ENCODE measurements around the gene RIC8B. TPM values are rescaled to one million over a fixed set of nuclear protein-coding genes. Genes with fewer than 3 reads are reported as not detected.
A peak's percentile ranks its signal among the peaks of the same experiment; 100 is the strongest.

Gene RIC8B
- total RNA-seq, 1 donor from 2014 or later: 15.3 TPM

GRCh38 chr12:106871477-106871876, 97.0 kb downstream of the RIC8B start:
- DNase-seq: no peak

GRCh38 chr12:106873983-106874382, 99.5 kb downstream of the RIC8B start:
- no peak for DNase-seq

DNA sequence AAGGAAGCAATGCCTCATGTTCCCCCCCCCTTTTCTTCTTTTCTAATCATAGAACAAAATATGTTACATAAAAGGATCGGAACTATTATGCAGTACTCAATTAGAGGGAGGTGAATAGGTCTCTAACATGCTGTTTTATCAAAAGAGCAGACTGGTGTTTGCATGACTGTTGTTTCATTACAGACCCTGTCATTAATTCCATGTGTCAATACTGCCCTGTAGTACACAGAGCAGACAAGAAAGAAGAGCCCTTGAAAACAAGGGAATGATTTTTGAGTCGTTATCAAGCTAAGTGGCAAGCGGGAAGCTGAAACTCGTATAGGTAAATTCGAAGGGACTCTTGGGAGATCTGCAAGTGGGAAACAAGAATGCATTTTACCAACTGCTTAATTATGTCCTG, 104.3 kb downstream of the RIC8B start:
- no peak for DNase-seq

DNA sequence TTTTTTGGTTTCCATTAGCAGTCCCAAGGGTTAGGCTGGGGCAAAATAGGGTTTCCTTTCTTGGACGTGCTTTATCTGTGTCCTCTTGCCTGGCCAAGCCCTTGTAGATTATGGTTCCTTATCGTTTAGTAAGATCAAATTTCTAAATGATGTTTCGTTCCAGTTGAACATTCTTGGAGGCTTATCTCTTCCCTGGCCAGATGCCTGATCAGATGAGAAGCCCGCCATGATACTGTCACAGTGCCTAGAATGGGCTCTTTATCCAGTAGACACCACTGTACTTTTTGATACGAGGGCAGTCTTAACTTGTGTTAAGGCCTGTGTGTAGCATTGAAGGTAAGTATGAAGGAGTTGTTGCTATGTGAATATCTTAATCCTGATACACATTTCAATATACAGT, 105.1 kb downstream of the RIC8B start:
- DNase-seq: no peak

DNA sequence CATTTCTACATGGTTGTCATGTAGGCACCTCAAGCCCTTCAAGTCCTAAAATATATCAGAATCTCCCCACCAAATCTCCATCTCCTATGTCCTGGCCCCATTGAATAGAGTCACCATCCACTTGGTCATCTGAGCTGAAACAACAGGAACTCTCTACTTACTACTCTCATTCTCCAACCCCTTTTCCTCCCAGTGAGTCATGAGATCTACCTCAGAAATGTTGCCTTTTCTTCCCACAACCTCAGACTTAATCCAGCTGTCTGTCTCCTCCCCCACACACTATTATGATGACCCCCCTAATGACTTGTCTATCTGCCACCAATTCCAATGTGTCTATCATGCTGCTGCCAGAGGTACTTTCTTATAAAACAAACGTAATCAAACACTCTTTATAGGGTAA, 108.9 kb downstream of the RIC8B start:
- peak; percentile 14 for DNase-seq

GRCh38 chr12:106885026-106885425, 110.5 kb downstream of the RIC8B start:
- no peak for DNase-seq

DNA sequence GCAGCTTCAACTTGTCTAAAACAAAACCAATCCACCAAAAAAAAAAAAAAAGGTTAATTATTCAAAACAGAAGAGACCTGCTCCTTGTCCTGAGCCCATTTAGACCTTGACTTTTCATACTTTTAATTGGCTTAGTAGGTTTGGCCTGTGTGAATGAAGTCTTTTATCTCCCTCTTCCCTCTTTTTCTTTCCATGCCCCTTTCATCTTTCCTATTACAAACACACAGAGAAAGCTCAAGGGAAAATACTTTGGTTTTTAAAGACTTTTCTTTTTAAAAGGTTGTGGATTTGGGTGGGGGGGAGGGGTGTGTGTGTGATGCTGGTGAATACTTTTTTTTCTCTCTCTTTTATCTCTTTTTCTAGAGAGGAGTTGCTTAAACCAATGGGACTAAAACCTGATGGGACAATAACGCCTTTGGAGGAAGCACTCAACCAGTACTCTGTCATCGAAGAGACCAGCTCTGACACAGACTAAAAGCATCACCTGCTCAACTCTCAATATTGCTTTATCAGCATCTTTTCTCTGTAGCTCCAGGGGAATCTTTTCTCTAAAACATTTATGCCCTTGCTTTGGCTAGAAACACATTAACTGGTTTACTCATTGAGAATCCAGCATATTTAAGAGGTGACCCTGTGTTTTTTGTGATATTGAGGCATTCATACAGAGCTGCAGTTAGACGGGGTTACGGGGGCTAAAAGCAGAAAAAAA, 111.2 kb downstream of the RIC8B start:
- no peak for DNase-seq

DNA sequence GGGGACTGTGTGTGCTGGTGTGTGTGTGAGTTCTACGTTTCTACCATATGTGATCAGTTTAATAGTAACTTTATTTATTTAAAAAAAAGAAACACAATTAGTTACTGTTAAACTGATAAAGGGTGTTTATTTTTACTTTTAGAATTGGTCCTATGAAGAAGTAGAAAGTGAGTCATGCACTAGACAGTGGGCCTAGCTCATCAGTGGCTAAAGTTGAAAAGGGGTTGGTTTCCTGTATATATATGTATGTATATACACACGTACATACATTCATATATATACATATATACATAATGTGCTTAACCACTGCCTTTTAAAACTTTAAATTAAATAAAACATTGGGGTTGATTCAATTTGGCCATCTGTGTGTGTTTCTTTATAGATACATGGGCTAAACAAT, 112.5 kb downstream of the RIC8B start:
- DNase-seq: no peak

DNA sequence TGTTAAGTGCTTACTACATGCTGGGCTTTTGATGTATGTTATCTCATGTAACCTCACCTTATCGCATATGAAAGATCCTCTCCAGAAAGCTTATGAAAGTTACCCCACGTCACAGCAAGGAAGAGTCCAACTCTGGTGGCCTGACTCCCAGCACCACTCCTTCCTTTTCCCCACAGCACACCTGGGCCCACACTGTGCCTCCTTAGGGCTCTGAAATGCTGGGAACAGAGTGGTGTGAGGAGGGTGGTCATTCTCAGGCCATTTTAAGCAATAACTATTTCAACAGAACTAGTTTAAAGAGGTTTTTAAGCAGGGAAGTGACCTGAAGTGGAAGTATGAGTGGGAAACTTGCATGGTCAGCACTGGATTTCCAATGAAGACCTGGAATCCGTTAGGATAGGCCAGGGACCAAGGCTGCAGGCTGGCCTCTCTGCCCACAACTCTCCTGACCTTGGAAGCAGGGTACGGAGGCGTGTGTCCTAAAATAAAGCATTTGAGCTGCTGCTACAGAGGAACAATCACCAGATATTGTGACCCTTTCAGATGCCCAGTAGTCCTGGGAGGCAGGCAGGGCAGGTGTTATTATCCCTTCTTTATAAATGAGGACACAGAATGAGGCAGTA, 114.0 kb downstream of the RIC8B start:
- no peak for DNase-seq

GRCh38 chr12:106889326-106889725, 114.8 kb downstream of the RIC8B start:
- no peak for DNase-seq

DNA sequence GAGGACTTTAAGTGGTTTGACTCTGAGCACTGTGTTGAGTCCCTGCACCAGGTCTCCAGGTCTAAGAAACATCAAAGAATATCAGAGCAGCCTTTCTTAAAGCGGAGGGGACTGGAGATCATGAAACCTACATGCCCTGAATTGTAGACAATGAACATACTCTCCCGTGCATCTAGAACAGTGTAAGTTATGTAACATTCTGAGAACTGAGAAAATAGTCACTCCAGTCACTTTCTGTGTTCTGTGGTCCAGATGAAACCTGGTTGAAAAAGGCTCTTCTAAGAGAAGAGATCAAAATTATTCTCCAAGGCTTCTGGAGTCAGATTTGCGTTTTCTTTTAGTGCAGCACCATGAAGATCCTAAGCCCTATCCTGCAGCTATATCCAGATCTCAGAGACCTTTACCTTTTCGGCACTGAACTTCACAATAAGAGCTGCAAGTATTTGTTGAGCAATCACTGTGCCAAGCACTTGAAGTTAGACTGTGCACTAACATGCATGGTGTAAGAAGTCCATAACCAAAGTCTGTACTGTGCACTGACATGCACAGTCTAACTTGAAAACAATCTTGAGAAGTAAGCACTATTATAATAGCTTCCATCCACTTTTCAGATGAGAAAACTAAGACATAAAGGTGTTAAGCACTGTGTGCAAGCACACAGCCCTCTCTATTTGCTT, 115.6 kb downstream of the RIC8B start:
- DNase-seq: no peak

GRCh38 chr12:106892075-106892474, 117.6 kb downstream of the RIC8B start:
- no peak for DNase-seq

GRCh38 chr12:106893451-106893850, 119.0 kb downstream of the RIC8B start:
- no peak for DNase-seq

DNA sequence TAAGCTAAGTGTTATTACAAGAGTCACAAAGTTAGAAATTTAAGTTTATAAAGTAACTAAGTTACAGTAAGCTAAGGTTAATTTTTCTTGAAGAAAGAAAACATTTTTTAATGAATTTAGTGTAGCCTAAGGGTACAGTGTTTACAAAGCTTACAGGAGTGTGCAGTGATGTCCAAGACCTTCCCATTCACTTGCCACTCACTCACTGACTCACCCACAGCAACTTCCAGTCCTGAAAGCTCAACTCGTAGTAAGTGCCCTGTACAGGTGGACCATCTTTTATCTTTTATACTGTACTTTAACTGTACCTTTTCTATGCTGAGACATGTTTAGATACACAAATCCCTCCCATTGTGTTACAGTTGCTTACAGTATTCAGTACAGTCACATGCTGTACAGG, 120.3 kb downstream of the RIC8B start:
- no peak for DNase-seq

GRCh38 chr12:106896603-106897002, 122.1 kb downstream of the RIC8B start:
- DNase-seq: no peak

GRCh38 chr12:106897082-106897481, 122.6 kb downstream of the RIC8B start:
- DNase-seq: peak; percentile 31

- no peak for DNase-seq
Measured at GRCh38 chr12:106897981-106898901, 123.8 kb downstream of the RIC8B start.

DNA sequence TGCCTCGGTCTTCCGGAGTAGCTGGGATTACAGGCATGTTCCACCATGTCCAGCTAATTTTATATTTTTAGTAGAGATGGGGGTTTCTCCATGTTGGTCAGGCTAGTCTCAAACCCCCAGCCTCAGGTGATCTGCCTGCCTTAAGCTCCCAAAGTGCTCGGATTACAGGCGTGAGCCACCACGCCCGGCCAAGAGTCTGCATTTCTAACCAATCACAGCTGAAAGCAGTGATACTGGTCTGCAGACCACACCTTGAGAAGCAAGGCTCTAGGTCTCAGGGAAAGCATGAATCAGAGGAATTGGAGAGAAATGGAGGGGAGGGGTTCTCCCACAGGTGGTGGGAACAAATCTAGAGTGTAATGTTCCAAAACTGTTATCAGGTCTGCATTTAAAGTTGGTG, 126.1 kb downstream of the RIC8B start:
- no peak for DNase-seq

DNA sequence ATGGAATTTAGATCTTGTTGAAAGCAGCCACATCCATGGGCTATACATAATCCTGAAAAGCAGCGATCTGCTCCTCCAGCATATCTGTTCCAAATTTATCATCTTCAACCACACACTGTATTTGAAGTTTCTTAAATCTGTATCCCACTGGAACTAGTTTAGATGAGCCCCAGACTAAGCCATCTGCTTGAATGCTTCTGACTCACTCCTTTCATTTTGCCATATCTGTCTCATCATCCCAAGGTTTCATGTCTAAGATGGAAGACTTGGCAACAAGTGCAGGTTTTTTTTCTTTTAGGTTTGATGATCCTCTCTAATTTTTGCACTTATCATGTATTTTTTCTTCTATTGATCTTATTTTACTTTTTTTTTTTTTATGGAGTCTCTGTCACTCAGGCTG, 126.8 kb downstream of the RIC8B start:
- no peak for DNase-seq

GRCh38 chr12:106902053-106902452, 127.6 kb downstream of the RIC8B start:
- DNase-seq: no peak

GRCh38 chr12:106903241-106903945, 128.9 kb downstream of the RIC8B start:
- DNase-seq: peak; percentile 64

- no peak for DNase-seq
Measured at GRCh38 chr12:106906715-106907114, 132.2 kb downstream of the RIC8B start.

Data from dermis blood vessel endothelial cell (primary cell).